ENCODE measurements around the gene KLHL29.

GRCh38 chr2:23700627-23701026 is 315.6 kb downstream of the KLHL29 start:
- TF ChIP-seq CTCF (IDR thresholded peaks at IDR 0.05 in 2 of 3, conservative IDR thresholded peaks at IDR 0.05 in 1 of 3; ENCODE audit: control insufficient read depth in 2 of 3, extremely low read depth in 1 of 3, insufficient read depth in 1 of 3, low read depth in 3 of 3, low read length in 3 of 3) = no peak
- TF ChIP-seq RAD21 (IDR thresholded peaks at IDR 0.05; ENCODE audit: insufficient read depth, low read depth, low read length) = no peak
- TF ChIP-seq JUND (IDR thresholded peaks at IDR 0.05; ENCODE audit: low read depth, low read length) = no peak
- no peak for TF ChIP-seq EP300 (IDR thresholded peaks at IDR 0.05; ENCODE audit: borderline replicate concordance in 1 of 2, control insufficient read depth in 1 of 2, low read depth in 2 of 2, low read length in 2 of 2)
- TF ChIP-seq, protein P1, sequence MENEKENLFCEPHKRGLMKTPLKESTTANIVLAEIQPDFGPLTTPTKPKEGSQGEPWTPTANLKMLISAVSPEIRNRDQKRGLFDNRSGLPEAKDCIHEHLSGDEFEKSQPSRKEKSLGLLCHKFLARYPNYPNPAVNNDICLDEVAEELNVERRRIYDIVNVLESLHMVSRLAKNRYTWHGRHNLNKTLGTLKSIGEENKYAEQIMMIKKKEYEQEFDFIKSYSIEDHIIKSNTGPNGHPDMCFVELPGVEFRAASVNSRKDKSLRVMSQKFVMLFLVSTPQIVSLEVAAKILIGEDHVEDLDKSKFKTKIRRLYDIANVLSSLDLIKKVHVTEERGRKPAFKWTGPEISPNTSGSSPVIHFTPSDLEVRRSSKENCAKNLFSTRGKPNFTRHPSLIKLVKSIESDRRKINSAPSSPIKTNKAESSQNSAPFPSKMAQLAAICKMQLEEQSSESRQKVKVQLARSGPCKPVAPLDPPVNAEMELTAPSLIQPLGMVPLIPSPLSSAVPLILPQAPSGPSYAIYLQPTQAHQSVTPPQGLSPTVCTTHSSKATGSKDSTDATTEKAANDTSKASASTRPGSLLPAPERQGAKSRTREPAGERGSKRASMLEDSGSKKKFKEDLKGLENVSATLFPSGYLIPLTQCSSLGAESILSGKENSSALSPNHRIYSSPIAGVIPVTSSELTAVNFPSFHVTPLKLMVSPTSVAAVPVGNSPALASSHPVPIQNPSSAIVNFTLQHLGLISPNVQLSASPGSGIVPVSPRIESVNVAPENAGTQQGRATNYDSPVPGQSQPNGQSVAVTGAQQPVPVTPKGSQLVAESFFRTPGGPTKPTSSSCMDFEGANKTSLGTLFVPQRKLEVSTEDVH (IDR thresholded peaks at IDR 0.05; ENCODE audit: low read depth, partially characterized antibody) = no peak
- no peak for TF ChIP-seq POLR2AphosphoS5 (IDR thresholded peaks at IDR 0.05; ENCODE audit: low read length)
- no peak for TF ChIP-seq CEBPB (IDR thresholded peaks at IDR 0.05; ENCODE audit: borderline replicate concordance in 1 of 2, low read depth in 2 of 2, low read length in 2 of 2)
- no peak for TF ChIP-seq CHD2 (IDR thresholded peaks at IDR 0.05; ENCODE audit: borderline replicate concordance, low read depth, low read length)
- TF ChIP-seq IKZF1 (conservative IDR thresholded peaks at IDR 0.05) = no peak
- TF ChIP-seq EZH2 (IDR thresholded peaks at IDR 0.05; ENCODE audit: borderline replicate concordance, control insufficient read depth, low read depth, low read length) = no peak
